ENCODE results near the gene ARHGEF7. TPM values are rescaled to one million over a fixed set of nuclear protein-coding genes. Genes with fewer than 3 reads are reported as not detected.

ARHGEF7 gene
- total RNA-seq, 1 donor from 2014 or later, result 64.6 TPM

GRCh38 chr13:111258637-111259036 is 143.5 kb downstream of the ARHGEF7 start:
- peaks cover 2% of the 10 kb centered on the region for H3K27me3 Mint-ChIP-seq (ENCODE audit: insufficient read depth, low read depth)
- Histone ChIP-seq H3F3A (ENCODE audit: low read depth) (no peaks in the 10 kb centered on the region), H3K4me2 (no peak overlapping the region), H3K27ac (no peak overlapping the region), H3K27me3 (no peaks in the 10 kb centered on the region), H4K20me1 (ENCODE audit: low read depth) (peaks cover 4% of the 10 kb centered on the region), H3K36me3 (peaks cover 4% of the 10 kb centered on the region), H3K4me3 (no peak overlapping the region), H3K9ac (no peak overlapping the region), H3K9me3 (ENCODE audit: low read depth) (no peaks in the 10 kb centered on the region), H3K79me2 (ENCODE audit: low read depth) (peaks cover 3% of the 10 kb centered on the region), H2AFZ (replicated peaks) (no peak overlapping the region), H3K4me1 (peaks cover 14% of the 10 kb centered on the region)
- TF ChIP-seq EZH2 (IDR thresholded peaks at IDR 0.05) (no peak), CTCF (IDR thresholded peaks at IDR 0.05) (no peak), EZH2phosphoT487 (IDR thresholded peaks at IDR 0.05) (no peak)
- peaks cover 46% of the 10 kb centered on the region for H3K36me3 Mint-ChIP-seq
- H3K4me3 Mint-ChIP-seq, result no peak overlapping the region
- DNase-seq (ENCODE audit: low spot score), result no peak
- H3K27ac Mint-ChIP-seq, result no peak overlapping the region
- peaks cover 4% of the 10 kb centered on the region for H3K4me1 Mint-ChIP-seq
- peaks cover 37% of the 10 kb centered on the region for H3K9me3 Mint-ChIP-seq

DNA sequence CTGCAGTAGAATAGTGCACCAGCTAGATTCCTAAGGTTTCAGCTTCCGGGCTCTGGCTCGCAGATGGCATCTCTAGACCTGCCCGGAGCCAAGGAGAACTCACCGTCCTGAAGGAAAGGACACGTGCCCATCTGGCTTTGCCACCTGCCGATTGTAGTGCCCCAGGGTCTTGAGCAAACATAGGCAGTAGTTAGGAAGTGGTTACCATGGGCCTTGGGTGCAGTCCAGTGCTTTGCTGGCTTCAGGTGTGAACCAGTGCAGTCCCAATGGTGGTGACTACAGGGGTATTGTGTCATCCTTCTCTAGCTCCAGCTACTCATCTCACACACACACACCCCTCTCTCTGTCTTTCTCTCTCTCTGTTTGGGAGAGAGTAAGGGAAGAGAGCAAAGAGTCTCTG is 143.9 kb downstream of the ARHGEF7 start:
- no peak overlapping the region for H3K9ac ChIP-seq

DNA sequence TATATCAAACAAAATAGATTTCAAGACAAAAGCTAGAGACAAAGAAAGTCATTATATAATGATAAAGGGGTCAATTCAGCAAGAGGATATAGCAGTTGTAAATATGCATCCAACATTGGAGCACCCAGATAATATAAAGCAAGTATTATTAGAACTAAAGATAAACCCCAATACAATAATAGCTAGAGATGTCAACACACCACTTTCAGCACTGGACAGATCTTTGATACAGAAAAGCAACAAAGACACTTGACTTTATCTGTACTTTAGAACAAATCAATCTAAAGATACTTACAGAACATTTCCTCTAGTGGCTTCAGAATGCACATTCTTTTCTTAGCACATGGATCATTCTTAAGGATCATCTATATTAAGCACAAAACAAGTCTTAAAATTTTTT is 146.2 kb downstream of the ARHGEF7 start:
- Mint-ChIP-seq H3K4me3 (no peak overlapping the region), H3K4me1 (peaks cover 19% of the 10 kb centered on the region), H3K27ac (no peak overlapping the region), H3K9me3 (peaks cover 25% of the 10 kb centered on the region), H3K27me3 (ENCODE audit: insufficient read depth, low read depth) (peaks cover 2% of the 10 kb centered on the region), H3K36me3 (peaks cover 28% of the 10 kb centered on the region)
- DNase-seq (ENCODE audit: low spot score), result no peak
- Histone ChIP-seq H3K27me3 (no peaks in the 10 kb centered on the region), H3K36me3 (peaks cover 4% of the 10 kb centered on the region), H3K4me2 (no peak overlapping the region), H4K20me1 (ENCODE audit: low read depth) (peaks cover 26% of the 10 kb centered on the region), H2AFZ (replicated peaks) (no peak overlapping the region), H3K4me3 (no peak overlapping the region), H3K9me3 (ENCODE audit: low read depth) (no peaks in the 10 kb centered on the region), H3K79me2 (ENCODE audit: low read depth) (no peaks in the 10 kb centered on the region), H3K9ac (no peak overlapping the region), H3K4me1 (peaks cover 22% of the 10 kb centered on the region), H3K27ac (no peak overlapping the region), H3F3A (ENCODE audit: low read depth) (no peaks in the 10 kb centered on the region)
- TF ChIP-seq CTCF (IDR thresholded peaks at IDR 0.05), result no peak
- no peak for TF ChIP-seq EZH2phosphoT487 (IDR thresholded peaks at IDR 0.05)
- no peak for TF ChIP-seq EZH2 (IDR thresholded peaks at IDR 0.05)

More for the DNA sequence above, 143.9 kb downstream of the ARHGEF7 start:
- Mint-ChIP-seq H3K9me3 (peaks cover 34% of the 10 kb centered on the region), H3K4me3 (no peak overlapping the region), H3K27ac (no peak overlapping the region), H3K27me3 (ENCODE audit: insufficient read depth, low read depth) (peaks cover 2% of the 10 kb centered on the region), H3K4me1 (peaks cover 4% of the 10 kb centered on the region), H3K36me3 (peaks cover 41% of the 10 kb centered on the region)
- Histone ChIP-seq H3K27me3 (no peaks in the 10 kb centered on the region), H3K4me2 (no peak overlapping the region), H3K79me2 (ENCODE audit: low read depth) (peaks cover 3% of the 10 kb centered on the region), H4K20me1 (ENCODE audit: low read depth) (peaks cover 8% of the 10 kb centered on the region), H3K27ac (no peak overlapping the region), H3K36me3 (peaks cover 4% of the 10 kb centered on the region), H3K4me3 (no peak overlapping the region), H2AFZ (replicated peaks) (no peak overlapping the region), H3F3A (ENCODE audit: low read depth) (no peaks in the 10 kb centered on the region), H3K9me3 (ENCODE audit: low read depth) (no peaks in the 10 kb centered on the region), H3K4me1 (peaks cover 14% of the 10 kb centered on the region)
- no peak for TF ChIP-seq CTCF (IDR thresholded peaks at IDR 0.05)
- no peak for TF ChIP-seq EZH2 (IDR thresholded peaks at IDR 0.05)
- TF ChIP-seq EZH2phosphoT487 (IDR thresholded peaks at IDR 0.05), result no peak
- DNase-seq (ENCODE audit: low spot score), result no peak

All from neural progenitor cell (in vitro differentiated cells).